Measurements from ENCODE around the gene PRR19.
A peak's percentile ranks its signal among the peaks of the same experiment; 100 is the strongest.

Gene PRR19

DNA sequence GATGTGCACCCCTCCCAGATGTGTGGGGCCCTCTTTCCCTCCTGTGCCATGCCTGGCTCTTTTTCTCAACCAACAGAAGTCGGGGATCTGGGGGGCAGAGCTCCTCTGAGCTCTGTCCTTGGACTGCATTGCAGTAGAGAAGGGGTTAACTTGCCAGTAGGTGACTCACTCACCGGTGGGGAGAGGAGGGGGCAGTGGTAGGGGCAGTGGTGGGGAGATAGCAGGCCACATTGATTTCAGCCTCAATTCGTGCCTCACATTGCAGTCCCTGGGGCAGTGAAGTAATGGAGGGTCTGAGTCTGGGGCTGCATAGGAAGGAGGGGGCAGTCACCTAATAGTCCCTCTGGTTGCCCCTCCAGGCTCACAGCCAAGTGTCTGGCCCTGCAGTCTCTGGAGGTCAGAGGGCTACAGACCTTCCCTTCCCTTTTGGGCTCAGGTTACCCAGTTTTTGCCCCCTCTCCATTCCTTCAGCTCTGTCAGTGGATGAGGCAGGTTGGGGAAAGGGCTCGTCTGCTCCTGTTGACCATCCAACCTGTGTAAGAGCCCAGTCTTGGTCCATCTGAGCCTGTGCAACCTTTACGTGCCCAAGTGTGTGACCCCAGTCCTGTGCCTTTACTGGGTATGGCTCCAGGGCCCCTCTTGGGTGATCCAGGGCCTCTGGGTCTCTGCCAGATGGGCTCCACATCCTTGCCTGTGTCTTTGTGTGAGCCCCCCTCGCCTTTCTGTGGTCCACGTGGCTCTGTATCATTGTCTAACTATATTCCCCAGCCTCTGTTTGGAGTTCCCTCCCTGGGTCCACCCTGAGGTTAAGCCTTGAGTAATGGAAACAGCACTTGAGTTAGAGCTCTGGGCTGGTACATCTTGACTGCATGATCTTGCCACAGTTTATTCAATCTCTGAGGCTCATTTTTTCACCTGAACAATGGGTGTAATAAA lies 19.8 kb upstream of the PRR19 start:
- H3K4me1 ChIP-seq (ENCODE audit: insufficient read depth, poor library complexity, severe bottlenecking), result peaks cover 38% of the 10 kb centered on the region
- peak; percentile 3; the same call in 2 of the 3 replicates for ATAC-seq (ENCODE audit: low read depth)
- H3K36me3 ChIP-seq (ENCODE audit: low read depth), result peaks cover 10% of the 10 kb centered on the region
- TF ChIP-seq, protein P1, sequence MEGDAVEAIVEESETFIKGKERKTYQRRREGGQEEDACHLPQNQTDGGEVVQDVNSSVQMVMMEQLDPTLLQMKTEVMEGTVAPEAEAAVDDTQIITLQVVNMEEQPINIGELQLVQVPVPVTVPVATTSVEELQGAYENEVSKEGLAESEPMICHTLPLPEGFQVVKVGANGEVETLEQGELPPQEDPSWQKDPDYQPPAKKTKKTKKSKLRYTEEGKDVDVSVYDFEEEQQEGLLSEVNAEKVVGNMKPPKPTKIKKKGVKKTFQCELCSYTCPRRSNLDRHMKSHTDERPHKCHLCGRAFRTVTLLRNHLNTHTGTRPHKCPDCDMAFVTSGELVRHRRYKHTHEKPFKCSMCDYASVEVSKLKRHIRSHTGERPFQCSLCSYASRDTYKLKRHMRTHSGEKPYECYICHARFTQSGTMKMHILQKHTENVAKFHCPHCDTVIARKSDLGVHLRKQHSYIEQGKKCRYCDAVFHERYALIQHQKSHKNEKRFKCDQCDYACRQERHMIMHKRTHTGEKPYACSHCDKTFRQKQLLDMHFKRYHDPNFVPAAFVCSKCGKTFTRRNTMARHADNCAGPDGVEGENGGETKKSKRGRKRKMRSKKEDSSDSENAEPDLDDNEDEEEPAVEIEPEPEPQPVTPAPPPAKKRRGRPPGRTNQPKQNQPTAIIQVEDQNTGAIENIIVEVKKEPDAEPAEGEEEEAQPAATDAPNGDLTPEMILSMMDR (IDR thresholded peaks at IDR 0.05; ENCODE audit: poor library complexity, severe bottlenecking), result no peak
- DNase-seq (ENCODE audit: low spot score), result no peak
- H3K27ac ChIP-seq (ENCODE audit: poor library complexity, severe bottlenecking), result peak overlapping the region; percentile 97
- no peaks in the 10 kb centered on the region for H3K27me3 ChIP-seq (ENCODE audit: insufficient read depth, poor library complexity, severe bottlenecking)
- no peaks in the 10 kb centered on the region for H3K9me3 ChIP-seq (ENCODE audit: severe bottlenecking)
- peak overlapping the region; percentile 68 for H3K4me3 ChIP-seq (ENCODE audit: severe bottlenecking)

DNA sequence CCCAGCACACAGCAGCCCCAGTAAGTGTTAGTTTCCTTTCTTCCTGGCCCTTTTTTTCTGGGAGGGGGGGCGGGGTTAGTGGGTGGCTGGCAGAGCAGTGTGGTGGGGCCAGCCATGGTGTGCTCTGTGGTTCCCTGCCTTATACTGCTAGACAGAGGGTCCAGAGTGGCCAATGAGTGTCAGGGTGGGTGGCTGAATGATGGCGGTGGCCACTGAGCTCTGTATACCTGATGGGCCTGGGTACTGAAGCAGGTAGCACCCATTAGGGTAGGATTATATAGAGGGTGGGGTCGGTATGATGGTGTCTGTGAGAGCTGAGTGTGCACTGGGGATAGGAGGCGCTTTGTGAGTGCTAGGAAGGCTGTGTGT lies 19.1 kb upstream of the PRR19 start:
- no peaks in the 10 kb centered on the region for H3K9me3 ChIP-seq (ENCODE audit: severe bottlenecking)
- no peak for ATAC-seq (ENCODE audit: low read depth)
- no peak for DNase-seq (ENCODE audit: low spot score)
- peaks cover 31% of the 10 kb centered on the region for H3K4me1 ChIP-seq (ENCODE audit: insufficient read depth, poor library complexity, severe bottlenecking)
- no peaks in the 10 kb centered on the region for H3K27me3 ChIP-seq (ENCODE audit: insufficient read depth, poor library complexity, severe bottlenecking)
- no peak overlapping the region for H3K4me3 ChIP-seq (ENCODE audit: severe bottlenecking)
- peak overlapping the region; percentile 97 for H3K27ac ChIP-seq (ENCODE audit: poor library complexity, severe bottlenecking)
- TF ChIP-seq, protein P1 (IDR thresholded peaks at IDR 0.05; ENCODE audit: poor library complexity, severe bottlenecking), result no peak
- H3K36me3 ChIP-seq (ENCODE audit: low read depth), result peaks cover 12% of the 10 kb centered on the region

DNA sequence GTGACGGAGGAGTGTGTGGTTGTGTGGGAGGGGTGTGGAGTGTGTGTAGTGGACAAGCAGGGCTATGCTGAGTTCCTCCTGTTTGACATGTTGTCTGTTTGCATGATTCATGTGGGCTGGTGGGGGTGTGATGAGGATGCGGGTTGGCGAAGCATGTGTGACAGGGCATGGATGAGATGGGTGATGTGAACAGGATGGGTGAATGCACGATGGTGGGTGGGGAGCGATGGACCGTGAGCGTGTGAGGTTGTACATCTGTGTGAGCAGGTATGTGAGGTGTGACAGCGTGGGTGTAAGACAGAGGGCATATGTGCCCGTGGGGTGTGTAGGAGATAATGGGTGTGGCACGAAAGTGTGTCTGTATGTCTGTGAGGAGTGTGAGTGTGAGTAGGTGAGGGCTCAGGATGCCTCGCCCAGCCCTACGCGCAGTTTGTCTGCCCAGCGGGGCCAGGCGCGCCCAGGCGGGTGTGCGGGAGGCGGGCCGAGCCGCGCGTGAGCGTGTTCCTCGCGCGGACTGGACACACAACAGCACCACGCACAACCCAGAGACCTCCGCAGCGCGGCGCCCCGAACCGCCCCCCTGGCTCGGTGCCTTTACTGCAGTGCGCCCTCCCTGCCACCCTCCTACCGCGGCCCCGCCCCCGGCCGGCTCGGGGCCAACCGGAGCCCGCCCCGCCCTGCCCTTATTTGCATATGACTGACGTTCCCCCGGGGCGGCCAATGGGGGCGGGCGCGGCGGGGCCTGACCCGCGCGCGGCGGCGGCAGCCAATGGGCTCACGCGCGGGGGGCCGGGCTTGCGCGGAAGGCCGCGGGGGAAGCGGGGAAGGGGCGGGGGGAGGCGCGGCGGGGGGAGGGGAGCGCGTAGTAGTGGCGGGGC lies 18.5 kb upstream of the PRR19 start:
- Histone ChIP-seq H3K4me1 (ENCODE audit: insufficient read depth, poor library complexity, severe bottlenecking) (peaks cover 27% of the 10 kb centered on the region), H3K36me3 (ENCODE audit: low read depth) (peaks cover 18% of the 10 kb centered on the region), H3K27ac (ENCODE audit: poor library complexity, severe bottlenecking) (peak overlapping the region; percentile 97), H3K9me3 (ENCODE audit: severe bottlenecking) (no peaks in the 10 kb centered on the region), H3K27me3 (ENCODE audit: insufficient read depth, poor library complexity, severe bottlenecking) (no peaks in the 10 kb centered on the region), H3K4me3 (ENCODE audit: severe bottlenecking) (peak overlapping the region; percentile 91)
- ATAC-seq (ENCODE audit: low read depth) (peak; percentile 32), DNase-seq (ENCODE audit: low spot score) (peak; percentile 93)
- TF ChIP-seq, protein P1 (IDR thresholded peaks at IDR 0.05; ENCODE audit: poor library complexity, severe bottlenecking), result no peak

DNA sequence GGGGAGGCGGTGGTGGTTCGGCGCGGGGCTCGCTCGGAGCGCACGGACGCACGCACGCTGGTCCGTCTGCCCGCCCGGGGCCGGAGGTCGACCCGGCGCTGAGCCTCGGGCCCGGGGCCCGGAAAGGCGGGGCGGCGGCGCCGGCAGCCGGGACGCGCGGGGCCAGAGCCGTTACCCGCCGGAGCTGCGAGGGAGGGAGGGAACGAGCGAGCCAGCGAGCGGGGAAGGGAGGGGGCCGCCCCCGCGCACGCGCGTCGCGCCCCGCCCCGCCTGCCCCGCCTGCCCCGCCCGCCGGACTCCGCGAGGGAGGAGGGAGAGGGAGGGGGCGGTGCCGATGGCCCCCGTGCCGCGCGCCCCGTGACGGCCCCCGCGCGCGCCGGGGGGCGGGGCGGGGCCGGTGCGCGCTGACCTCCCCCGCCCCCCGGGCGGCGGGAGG lies 17.8 kb upstream of the PRR19 start:
- no peak for ATAC-seq (ENCODE audit: low read depth)
- Histone ChIP-seq H3K9me3 (ENCODE audit: severe bottlenecking) (no peaks in the 10 kb centered on the region), H3K4me1 (ENCODE audit: insufficient read depth, poor library complexity, severe bottlenecking) (peaks cover 21% of the 10 kb centered on the region), H3K4me3 (ENCODE audit: severe bottlenecking) (peak overlapping the region; percentile 91), H3K36me3 (ENCODE audit: low read depth) (peaks cover 22% of the 10 kb centered on the region), H3K27ac (ENCODE audit: poor library complexity, severe bottlenecking) (peak overlapping the region; percentile 97), H3K27me3 (ENCODE audit: insufficient read depth, poor library complexity, severe bottlenecking) (no peaks in the 10 kb centered on the region)
- TF ChIP-seq, protein P1 (IDR thresholded peaks at IDR 0.05; ENCODE audit: poor library complexity, severe bottlenecking), result no peak
- no peak for DNase-seq (ENCODE audit: low spot score)

All from RWPE2 (cell line).